ENCODE data around the gene WNK2.
"Not testable (repeated sequence)": the region's sequence is repeated elsewhere in the genome, so short reads cannot be mapped to it uniquely, and the experiment has no call there.

The WNK2 gene

DNA sequence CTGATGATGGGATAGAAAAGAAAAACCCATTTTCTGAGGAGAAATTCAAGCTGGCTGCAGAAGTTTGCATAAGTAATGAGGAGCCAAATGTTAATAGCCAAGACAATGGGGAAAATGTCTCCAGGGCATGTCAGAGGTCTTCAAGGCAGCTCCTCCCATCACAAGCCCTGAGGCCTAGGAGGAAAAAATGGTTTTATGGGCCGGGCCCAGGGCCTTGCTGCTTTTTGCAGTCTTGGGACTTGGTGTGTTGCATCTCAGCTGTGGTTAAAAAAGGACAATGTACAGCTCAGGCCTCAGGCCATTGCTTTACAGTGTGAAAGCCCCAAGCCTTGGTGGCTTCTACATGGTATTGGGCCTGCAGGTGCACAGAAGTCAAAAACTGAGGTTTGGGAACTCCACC, 154.3 kb downstream of the WNK2 start:
- not testable (repeated sequence) for DNase-seq (ENCODE audit: low read depth)

DNA sequence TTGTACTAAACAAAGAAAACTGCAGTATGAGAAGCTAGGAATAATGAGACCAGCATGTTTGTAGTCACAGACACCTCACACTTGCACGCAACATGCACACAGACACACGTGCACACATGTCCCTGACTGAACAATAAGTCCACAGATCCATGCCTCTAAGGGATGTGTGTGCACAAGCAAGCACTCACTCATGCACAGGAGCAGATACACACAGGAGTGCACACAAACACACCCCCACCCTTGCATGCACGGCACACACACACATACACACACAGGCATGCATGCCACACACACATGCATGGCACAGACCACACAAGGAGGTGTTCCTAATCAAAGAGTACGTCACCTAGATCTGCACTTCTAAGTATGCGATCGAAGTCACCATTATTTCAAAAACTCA, 156.2 kb downstream of the WNK2 start:
- no peak for DNase-seq (ENCODE audit: low read depth)

DNA sequence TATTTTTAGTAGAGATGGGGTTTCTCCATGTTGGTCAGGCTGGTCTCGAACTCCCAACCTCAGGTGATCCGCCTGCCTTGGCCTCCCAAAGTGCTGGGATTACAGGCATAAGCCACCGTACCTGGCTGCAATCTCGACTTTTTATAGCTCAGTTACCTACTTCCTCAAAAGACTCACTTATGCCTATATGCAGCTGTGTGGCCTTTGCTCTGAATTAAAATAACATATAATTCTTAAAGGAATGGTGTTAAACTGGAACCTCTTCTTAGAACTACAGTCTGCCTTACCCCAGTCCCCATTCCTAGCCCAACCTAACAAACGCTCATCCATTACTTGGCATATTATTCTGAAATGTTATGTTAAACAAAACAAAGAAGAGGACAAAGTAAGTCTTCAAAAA, 157.9 kb downstream of the WNK2 start:
- DNase-seq (ENCODE audit: low read depth): not testable (repeated sequence)

DNA sequence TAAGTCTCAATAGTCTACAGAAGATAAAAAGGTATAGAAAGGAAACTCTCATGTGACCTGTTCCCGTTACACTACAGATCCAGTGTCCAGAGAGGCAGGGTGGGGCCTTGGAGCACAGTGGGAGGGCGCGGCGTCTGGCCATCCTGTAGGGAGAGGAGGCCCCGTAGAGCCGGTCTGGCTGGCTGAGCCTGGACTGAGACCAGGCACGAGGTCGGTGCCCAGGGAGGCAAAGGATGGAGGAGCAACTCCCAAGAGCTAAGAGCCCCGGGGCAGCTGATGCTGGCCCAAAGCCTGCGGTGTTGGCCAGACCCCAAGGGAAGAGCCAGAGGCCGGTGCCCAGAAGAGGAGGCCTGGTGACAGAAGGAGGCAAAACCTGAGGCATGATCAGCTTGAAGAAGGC, 158.5 kb downstream of the WNK2 start:
- DNase-seq (ENCODE audit: low read depth): not testable (repeated sequence)

DNA sequence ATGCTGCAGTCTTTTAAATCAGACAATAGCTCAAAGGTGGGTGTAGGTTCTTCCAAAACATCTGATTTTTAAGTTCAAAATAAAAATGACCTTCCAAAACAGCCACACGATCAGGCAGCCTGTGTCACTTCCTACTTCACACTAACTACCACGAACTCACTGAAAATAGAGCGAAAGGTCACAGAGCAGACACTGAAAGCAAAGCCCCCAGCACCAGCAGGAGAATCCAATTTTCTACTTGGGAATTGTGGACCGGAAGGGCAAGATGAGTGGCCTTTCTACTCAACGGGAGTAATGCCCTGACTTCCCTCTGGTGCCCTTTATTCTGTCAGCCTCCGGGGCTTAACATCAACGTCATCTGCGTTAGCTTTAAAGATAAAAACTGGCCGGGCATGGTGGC, 159.7 kb downstream of the WNK2 start:
- no peak for DNase-seq (ENCODE audit: low read depth)

DNA sequence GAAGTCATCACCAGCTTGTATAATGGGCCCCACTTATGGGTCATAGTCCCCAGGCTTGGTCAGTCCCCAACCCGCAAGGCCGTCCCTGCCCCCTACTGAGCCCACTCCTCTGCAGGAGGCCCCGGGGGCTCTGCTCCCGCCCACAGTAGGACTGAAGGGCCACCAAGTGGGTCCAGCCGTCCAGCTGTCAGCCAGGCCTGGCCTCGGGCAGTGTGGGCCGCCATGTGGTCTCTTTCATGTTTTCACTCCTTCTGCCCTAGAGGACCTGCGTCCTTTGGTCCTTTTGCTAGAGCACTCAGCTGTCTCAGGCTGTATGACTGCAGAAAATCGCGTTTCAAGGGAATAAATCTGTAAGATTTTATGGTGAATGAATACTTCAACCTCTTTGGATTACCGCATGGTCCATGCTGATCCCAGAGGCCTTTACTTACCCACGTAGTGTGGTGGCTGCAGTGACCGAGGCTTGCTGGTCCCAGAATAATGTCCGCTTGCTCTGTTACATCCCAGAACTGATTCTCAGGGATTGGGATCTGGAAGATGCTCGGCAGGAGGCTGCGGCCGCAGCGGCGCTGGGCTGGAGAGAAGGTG, 161.8 kb downstream of the WNK2 start:
- DNase-seq (ENCODE audit: low read depth): no peak

DNA sequence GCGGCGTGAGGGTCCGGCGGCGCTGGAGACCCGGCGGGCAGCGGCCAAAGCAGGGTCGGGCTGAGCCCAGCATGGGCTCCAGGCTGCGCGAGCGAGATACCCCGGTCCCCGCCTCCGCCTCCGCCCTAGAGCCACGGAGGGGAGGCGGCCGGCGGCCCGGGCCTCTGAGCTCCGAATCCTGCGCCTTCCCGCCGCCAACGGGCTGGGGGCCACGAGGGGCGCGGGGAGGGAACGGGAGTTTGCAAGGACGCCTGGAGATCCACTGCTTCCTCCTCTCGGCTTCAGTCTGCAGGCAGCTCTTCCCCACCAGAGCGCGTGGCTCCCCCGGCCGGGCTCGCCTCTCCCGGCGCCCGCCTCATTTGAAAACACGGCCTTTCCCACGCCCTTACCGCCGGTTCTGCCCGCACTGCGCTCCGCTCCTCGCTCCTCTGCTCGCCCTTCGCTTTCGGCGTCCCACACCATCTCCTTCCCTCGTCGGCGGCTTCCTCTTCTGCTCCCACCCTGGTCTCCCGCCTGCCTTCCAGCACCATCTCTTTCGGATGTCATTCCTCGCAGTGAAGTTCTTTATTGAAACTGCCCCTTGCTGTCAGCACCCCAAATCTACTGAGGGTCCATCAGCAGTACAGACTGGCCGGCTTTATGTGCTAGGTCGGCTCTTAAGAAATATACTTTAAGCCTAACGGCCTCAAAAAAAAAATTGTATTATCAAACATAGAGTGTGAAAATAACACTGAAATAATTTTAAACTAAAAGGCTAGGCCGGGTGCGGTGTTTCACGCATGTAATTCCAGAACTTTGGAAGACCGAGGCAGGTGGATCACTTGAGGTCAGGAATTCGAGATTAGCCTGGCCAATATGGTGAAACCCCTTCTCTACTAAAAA, 162.5 kb downstream of the WNK2 start:
- no peak for DNase-seq (ENCODE audit: low read depth)

DNA sequence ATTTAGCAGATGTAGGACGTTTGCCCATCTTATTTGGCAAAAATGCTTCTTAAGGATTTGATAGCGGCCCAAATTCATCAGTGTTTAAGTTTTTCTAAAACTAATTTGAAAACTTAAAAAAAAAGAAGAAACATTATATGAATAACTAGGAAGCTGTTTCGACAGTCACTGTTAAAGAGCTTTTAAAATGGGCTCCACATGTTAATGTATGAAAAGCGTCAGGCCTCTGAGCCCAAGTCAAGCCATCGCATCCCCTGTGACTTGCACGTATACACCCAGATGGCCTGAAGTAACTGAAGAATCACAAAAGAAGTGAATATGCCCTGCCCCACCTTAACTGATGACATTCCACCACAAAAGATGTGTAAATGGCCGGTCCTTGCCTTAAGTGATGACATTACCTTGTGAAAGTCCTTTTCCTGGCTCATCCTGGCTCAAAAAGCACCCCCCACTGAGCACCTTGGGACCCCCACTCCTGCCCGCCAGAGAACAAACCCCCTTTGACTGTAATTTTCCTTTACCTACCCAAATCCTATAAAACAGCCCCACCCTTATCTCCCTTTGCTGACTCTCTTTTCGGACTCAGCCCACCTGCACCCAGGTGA, 163.5 kb downstream of the WNK2 start:
- DNase-seq (ENCODE audit: low read depth): not testable (repeated sequence)

DNA sequence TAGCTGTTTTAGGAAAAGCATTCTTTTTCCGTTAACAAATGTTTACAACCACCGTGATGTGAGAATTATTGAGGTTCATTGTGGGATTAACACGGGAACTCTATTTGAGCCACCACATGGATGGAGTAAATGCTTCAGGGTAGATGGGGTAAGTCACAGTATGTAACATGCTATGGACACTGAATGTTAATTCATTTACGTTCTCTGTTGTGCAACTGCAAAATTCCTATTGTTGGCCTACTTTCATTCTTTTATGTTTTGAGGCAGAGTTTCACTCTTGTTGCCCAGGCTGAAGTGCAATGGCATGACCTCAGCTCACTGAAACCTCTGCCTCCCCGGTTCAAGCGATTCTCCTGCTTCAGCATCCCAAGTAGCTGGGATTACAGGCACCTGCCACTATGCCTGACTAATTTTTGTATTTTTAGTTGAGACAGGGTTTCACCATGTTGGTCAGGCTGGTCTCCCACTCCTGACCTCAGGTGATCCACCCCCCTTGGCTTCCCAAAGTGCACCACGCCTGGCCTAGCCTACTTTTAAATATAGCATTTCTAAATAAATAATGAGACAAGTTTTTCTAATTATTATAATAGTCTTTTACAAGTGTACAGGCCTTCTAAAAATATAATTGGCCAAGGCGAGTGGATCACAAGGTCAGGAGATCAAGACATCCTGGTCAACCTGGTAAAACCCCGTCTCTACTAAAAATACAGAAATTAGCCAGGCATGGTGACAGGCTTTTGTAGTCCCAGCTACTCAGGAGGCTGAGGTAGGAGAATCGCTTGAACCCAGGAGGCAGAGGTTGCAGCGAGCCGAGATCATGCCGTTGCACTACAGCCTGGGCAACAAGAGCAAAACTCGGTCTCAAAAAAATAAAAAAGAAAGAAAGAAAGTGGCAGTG, 169.7 kb downstream of the WNK2 start:
- DNase-seq (ENCODE audit: low read depth): not testable (repeated sequence)

DNA sequence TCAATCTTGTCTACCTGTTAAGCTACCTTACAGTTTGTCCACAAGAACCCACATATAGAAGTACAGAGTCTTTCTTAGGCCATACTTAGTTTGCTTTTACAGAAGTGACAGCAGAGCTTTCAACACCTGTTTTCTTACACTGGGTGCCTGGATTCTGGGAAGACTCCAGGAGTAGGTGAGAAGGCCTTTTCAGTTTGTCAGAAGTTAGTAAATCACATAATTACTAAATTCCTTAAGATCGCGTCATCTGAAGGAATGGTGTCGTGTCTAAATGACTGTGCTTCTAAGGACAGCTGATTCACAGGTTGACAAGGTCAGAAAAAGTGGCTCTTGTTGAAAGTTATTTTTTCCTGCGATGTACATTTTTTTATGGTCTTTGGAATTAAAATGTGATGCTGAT, 170.5 kb downstream of the WNK2 start:
- no peak for DNase-seq (ENCODE audit: low read depth)

DNA sequence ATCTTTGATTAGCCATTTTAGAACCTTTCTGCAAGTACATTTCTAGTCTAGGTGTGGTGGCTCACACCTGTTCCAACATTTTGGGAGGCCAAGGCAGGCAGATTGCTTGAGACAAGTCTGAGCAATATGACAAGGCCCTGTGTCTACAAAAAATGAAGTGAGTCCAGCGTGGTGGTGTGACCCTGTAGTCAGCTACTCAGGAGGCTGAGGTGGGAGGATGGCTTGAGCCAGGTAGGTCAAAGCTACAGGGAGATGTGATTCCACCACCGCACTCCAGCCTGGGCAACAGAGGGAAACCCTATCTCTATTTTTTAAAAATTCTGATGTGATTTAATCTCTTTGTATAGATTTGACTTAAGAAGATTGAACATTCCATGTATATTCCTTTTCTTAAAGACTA, 171.9 kb downstream of the WNK2 start:
- DNase-seq (ENCODE audit: low read depth): no peak

DNA sequence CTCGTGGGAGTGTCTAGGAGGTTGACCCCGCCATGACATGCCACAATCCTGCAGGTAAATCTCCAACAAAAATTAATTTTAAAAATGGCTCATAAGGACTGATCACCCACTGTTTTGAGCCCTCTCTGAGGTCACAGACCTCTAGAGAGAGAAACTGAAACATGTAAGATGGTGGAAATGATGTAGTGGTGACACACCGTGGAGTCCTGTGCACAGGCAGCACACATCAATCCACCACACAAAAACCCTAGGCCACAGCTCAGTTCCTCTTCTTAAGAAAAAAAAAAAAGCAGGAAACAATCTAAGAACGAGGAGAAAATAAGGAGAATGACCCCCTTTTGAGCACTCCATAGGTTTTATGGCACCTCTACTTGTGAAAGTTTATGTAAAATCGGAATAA, 173.7 kb downstream of the WNK2 start:
- DNase-seq (ENCODE audit: low read depth): no peak

DNA sequence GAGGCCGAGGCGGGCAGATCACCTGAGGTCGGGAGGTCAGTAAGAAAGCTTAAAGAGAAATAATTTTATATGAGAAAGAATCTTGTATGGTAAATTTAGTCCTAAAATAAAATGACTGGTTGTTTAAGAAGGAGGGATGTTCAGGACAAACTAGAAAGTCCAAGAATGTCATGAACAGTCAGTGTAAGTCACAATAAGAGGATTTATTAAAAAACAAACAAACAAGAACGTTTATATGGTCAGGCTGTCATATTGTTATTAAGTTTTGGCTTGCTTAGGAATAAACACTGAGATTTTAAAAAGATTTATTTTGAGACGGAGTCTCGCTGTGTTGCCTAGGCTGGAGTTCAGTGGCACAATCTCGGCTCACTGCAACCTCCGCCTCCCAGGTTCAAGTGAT, 176.0 kb downstream of the WNK2 start:
- not testable (repeated sequence) for DNase-seq (ENCODE audit: low read depth)

DNA sequence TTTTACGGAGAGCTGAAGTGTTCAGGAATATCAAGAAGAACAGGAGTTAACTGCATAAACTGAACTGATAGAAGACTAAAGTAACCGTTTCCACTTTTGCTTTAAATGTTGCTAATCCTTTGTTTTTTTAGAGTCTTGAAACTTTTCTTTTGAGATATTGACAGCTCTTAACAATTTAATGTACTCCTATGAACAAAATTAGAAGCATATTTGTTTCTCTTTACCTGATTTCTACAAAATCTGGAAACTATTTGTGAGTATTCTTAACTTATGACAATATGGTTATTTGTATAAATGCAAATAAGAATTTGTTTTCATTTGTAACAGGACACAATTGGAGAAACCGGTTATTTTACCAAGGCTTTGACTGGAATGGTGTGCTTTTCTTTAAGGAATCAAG, 178.1 kb downstream of the WNK2 start:
- no peak for DNase-seq (ENCODE audit: low read depth)

DNA sequence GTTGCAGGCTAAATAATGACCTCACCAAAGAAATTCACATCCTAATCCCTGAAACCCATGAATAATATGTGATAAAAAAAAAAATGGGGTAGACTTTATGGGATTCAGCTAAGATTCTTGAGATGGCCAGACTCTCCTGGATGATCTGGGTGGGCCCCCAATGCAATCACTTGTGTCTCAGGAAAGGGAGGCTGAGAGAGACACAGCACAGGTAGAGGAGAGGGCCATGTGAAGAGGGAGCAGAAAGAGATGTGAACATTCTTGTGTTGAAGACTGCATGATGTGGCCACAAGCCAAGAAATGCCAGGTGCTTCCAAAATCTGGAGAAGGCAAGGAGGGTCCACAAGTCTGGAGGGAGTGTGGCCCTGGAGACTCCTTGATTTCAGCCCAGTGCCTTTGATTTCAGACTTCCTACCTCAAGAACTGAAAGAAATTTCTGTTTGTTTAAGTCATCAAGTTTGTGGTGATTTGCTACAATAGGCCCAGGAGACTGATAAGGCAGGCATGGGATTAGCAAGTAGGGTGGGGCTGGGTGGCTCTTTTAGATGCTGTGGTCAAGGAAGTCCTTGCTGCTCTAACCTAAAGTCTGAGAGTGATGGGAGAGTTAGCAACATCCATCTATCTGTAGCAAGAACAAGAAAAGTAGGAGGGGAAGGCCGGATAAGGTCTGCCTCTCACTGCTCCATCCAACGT, 180.9 kb downstream of the WNK2 start:
- no peak for DNase-seq (ENCODE audit: low read depth)

DNA sequence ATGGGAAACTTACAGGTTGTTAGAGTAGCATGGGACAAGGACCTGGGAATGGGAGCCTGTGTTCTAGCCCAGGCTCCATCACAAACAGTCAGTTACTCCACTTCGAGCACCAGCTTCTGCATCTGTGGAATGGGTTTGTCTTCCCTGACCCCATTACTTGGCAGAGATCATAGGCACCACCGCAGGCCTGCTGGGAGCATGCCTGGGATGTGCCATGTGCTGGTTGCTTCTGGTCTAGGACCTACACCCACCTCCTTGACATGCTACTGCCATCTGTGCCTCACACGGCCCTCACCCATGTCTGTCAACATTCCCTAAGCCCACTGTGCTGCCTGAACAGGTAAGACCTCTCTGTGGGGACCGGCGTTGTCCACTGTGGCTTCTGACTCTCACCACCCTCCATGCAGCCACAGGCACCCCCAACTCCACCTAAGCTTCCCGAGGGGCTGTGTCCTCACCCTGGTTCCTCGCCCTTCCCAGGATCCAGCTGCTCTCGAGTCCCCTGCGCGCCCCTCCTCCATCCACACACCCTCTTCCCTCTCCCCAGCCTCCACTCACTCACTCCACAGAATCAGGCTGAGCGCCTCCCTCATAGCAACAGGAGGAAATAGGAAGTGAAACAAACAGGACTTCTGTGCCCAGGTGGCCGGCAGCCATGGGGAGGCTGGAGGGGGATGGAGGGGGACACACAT, 181.6 kb downstream of the WNK2 start:
- DNase-seq (ENCODE audit: low read depth): no peak

DNA sequence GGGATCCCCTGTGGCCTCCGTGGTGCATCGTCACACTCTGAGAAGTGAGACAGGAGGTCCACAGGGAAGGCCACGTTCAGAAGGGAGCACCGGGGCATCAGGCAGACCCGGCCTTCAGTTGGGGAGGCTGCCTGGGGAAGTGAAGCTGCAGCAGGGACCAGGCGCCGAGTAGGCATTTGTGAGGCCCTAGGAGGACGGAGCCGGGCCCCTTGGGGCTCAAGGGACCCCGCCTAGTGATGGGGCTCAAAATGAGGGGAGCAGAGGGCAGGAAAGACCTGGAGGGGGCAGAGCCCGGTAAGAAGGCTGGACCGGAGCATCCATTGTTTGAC, 182.1 kb downstream of the WNK2 start:
- DNase-seq (ENCODE audit: low read depth): no peak

DNA sequence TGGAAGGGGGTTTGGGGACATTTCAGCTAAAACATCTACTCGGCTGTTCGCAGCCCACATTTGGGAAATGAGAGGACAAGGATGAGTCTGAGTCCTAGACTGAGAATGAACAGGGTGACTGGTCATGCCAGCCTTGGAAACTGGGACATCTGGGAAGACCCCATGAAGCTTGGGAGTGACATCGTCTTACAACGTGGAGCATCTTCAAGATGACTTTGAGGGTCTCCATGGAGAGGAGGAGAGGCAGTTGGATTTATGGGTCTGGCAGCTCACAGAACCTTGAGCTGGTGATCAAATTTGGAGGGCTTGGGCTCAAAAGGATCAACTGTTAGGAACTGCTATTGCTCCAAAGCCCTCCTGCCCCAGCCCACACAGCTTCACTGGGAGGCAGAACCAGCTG, 182.5 kb downstream of the WNK2 start:
- not testable (repeated sequence) for DNase-seq (ENCODE audit: low read depth)

DNA sequence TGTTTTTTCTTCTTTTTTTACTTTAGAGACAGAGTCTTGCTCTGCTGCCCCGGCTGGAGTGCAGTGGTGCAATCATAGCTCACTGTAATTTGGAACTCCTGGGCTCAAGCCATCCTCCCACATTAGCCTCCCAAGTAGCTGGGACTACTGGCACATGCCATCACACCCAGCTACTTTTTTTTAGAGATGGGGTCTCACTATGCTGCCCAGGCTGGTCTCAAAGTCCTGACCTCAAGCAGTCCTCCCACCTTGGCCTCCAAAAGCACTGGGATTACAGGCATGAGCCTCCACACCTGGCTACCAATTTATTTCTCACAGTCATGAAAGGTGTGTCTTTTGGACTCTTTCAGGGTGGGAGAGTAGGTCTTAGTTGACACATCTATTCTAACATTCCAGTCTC, 184.5 kb downstream of the WNK2 start:
- no peak for DNase-seq (ENCODE audit: low read depth)

DNA sequence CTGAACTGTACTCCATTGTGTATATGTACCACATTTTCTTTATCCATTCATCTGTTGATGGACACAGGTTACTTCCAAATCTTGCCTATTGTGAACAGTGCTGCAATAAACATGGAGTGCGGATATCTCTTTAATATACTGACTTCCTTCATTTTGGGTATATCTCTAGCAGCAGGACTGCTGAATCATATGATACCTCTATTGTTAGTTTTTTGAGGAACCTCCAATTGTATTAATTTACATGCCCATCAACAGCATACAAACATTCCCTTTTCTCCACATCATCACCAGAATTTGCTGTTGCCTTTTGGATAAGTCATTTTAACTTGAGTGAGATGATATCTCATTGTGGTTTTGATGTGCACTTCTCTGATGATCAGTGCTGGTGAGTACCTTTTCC, 185.7 kb downstream of the WNK2 start:
- no peak for DNase-seq (ENCODE audit: low read depth)
